ENCODE data around the gene ADGRV1. TPM values are rescaled to one million over a fixed set of nuclear protein-coding genes. Genes with fewer than 3 reads are reported as not detected.

The ADGRV1 gene
- polyA plus RNA-seq, 1 donor from 2014 or later, result 3.7 TPM

DNA sequence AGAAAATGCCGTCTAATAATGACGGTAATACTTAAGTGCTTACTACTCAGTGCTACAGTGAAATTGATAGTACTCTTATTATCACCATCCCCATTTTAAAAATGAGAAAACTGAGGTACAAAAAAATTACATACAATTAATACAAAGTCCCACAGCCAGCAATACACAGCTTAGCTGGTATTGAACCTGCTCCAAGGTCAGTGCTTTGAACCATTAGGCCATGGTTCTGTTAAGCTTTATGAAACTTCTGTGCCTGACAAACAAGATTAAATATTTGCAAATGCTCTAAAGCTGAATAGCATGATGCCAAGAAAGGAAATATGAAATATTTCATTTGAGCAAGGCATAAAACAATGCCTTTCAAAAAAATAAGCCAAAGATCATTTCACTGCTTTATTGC lies 467.4 kb downstream of the ADGRV1 start:
- Histone ChIP-seq H3K36me3 (ENCODE audit: insufficient read depth, low read length) (no peaks in the 10 kb centered on the region), H3K4me3 (ENCODE audit: low read length) (no peak overlapping the region), H3K9ac (ENCODE audit: low read length) (no peak overlapping the region), H3K79me2 (replicated peaks; ENCODE audit: insufficient read depth, low read length) (no peaks in the 10 kb centered on the region), H3K27ac (ENCODE audit: low read length) (no peak overlapping the region), H3K9me2 (ENCODE audit: insufficient read depth, low read length) (no peaks in the 10 kb centered on the region), H3K27me3 (ENCODE audit: insufficient read depth, low read depth, low read length) (no peaks in the 10 kb centered on the region), H4K20me1 (ENCODE audit: insufficient read depth) (no peaks in the 10 kb centered on the region), H2AFZ (ENCODE audit: low read depth, low read length) (no peak overlapping the region), H3K9me3 (ENCODE audit: low read length) (no peaks in the 10 kb centered on the region), H3F3A (ENCODE audit: insufficient read depth, low read length, poor library complexity, severe bottlenecking) (no peaks in the 10 kb centered on the region), H3K4me2 (ENCODE audit: low read length) (no peak overlapping the region)
- TF ChIP-seq MXI1 (conservative IDR thresholded peaks at IDR 0.05; ENCODE audit: poor library complexity, severe bottlenecking) (no peak), TAF1 (IDR thresholded peaks at IDR 0.05; ENCODE audit: low read depth) (no peak), POLR2AphosphoS5 (IDR thresholded peaks at IDR 0.05) (no peak), EP300 (conservative IDR thresholded peaks at IDR 0.05; ENCODE audit: poor library complexity, severe bottlenecking) (no peak), EZH2 (IDR thresholded peaks at IDR 0.05; ENCODE audit: borderline replicate concordance, insufficient read depth, low read length, poor library complexity, severe bottlenecking) (no peak), SMC3 (conservative IDR thresholded peaks at IDR 0.05; ENCODE audit: poor library complexity) (no peak), RAD21 (conservative IDR thresholded peaks at IDR 0.05) (no peak)
- TF ChIP-seq, protein P1, sequence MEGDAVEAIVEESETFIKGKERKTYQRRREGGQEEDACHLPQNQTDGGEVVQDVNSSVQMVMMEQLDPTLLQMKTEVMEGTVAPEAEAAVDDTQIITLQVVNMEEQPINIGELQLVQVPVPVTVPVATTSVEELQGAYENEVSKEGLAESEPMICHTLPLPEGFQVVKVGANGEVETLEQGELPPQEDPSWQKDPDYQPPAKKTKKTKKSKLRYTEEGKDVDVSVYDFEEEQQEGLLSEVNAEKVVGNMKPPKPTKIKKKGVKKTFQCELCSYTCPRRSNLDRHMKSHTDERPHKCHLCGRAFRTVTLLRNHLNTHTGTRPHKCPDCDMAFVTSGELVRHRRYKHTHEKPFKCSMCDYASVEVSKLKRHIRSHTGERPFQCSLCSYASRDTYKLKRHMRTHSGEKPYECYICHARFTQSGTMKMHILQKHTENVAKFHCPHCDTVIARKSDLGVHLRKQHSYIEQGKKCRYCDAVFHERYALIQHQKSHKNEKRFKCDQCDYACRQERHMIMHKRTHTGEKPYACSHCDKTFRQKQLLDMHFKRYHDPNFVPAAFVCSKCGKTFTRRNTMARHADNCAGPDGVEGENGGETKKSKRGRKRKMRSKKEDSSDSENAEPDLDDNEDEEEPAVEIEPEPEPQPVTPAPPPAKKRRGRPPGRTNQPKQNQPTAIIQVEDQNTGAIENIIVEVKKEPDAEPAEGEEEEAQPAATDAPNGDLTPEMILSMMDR (IDR thresholded peaks at IDR 0.05; ENCODE audit: poor library complexity, severe bottlenecking), result no peak
- TF ChIP-seq, protein P2, sequence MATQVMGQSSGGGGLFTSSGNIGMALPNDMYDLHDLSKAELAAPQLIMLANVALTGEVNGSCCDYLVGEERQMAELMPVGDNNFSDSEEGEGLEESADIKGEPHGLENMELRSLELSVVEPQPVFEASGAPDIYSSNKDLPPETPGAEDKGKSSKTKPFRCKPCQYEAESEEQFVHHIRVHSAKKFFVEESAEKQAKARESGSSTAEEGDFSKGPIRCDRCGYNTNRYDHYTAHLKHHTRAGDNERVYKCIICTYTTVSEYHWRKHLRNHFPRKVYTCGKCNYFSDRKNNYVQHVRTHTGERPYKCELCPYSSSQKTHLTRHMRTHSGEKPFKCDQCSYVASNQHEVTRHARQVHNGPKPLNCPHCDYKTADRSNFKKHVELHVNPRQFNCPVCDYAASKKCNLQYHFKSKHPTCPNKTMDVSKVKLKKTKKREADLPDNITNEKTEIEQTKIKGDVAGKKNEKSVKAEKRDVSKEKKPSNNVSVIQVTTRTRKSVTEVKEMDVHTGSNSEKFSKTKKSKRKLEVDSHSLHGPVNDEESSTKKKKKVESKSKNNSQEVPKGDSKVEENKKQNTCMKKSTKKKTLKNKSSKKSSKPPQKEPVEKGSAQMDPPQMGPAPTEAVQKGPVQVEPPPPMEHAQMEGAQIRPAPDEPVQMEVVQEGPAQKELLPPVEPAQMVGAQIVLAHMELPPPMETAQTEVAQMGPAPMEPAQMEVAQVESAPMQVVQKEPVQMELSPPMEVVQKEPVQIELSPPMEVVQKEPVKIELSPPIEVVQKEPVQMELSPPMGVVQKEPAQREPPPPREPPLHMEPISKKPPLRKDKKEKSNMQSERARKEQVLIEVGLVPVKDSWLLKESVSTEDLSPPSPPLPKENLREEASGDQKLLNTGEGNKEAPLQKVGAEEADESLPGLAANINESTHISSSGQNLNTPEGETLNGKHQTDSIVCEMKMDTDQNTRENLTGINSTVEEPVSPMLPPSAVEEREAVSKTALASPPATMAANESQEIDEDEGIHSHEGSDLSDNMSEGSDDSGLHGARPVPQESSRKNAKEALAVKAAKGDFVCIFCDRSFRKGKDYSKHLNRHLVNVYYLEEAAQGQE (IDR thresholded peaks at IDR 0.05; ENCODE audit: borderline replicate concordance), result no peak

DNA sequence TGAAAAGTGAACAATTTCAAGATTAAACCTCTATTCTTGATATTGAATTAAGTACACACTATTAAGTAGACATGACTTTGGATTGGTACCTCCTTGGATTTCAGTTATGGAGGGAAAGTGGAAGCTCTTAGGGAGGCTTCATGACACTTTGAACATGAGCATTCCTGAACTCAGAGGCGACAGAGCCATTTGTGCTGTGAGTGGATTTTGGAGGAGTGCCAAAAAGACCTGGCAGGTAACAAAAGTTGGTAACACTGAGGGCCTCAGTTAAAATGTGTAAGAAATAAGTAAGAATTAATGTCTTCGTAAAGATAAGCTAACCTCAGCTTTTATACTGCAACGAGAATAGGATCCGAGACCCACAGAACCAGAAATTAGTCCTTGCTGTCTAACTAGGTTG lies 467.9 kb downstream of the ADGRV1 start:
- Histone ChIP-seq H3K36me3 (ENCODE audit: insufficient read depth, low read length) (no peaks in the 10 kb centered on the region), H4K20me1 (ENCODE audit: insufficient read depth) (no peaks in the 10 kb centered on the region), H3K27ac (ENCODE audit: low read length) (no peak overlapping the region), H3K9me3 (ENCODE audit: low read length) (no peaks in the 10 kb centered on the region), H3K79me2 (replicated peaks; ENCODE audit: insufficient read depth, low read length) (no peaks in the 10 kb centered on the region), H2AFZ (ENCODE audit: low read depth, low read length) (no peak overlapping the region), H3K4me3 (ENCODE audit: low read length) (no peak overlapping the region), H3K9ac (ENCODE audit: low read length) (no peak overlapping the region), H3K9me2 (ENCODE audit: insufficient read depth, low read length) (no peaks in the 10 kb centered on the region), H3F3A (ENCODE audit: insufficient read depth, low read length, poor library complexity, severe bottlenecking) (no peaks in the 10 kb centered on the region), H3K4me2 (ENCODE audit: low read length) (no peak overlapping the region), H3K27me3 (ENCODE audit: insufficient read depth, low read depth, low read length) (no peaks in the 10 kb centered on the region)
- no peak for TF ChIP-seq TAF1 (IDR thresholded peaks at IDR 0.05; ENCODE audit: low read depth)
- TF ChIP-seq, protein P1 (IDR thresholded peaks at IDR 0.05; ENCODE audit: poor library complexity, severe bottlenecking), result no peak
- TF ChIP-seq EP300 (conservative IDR thresholded peaks at IDR 0.05; ENCODE audit: poor library complexity, severe bottlenecking), result no peak
- TF ChIP-seq SMC3 (conservative IDR thresholded peaks at IDR 0.05; ENCODE audit: poor library complexity), result no peak

Measured in neural cell (in vitro differentiated cells).